Measurements from ENCODE around the gene ADGRG4.

The ADGRG4 gene

DNA sequence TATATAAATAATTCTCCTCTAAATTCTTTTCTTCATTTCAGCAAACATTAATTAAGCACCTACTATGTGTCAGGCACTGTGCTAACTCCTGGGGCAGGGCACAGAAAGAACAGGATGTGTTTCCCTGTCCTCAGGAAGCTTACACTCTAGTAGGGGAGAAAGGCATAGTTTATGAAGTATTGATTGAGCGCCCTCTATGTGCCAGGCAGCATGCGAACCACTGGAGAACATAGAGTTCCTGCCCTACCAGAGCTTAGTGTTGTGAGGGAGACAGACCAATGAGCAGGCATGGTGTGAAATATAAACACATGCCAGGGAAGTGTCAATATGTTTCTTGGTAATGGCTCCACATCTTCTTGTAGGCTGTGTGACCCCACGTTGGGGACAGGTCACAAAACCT is 3.7 kb downstream of the ADGRG4 start:
- no peak for DNase-seq

DNA sequence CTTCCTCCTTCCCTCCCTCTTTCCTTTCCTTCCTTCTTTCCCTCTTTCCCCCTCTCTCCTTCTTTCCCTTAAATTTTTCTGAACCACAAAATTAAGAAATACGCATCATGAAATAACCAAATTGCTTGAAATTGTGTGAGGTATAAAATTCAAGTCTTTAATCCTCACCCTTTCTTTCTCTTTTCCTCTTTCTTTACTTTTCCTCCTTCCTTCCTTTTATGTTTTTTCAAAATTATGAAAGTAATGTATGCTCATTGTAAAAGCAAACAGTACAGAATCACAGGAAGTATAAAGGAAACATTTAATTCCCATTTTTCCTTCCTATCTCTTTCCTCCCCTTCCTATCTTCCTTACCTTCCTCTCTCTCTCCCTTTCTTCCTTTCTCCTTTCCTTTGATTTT is 5.4 kb downstream of the ADGRG4 start:
- DNase-seq: no peak

DNA sequence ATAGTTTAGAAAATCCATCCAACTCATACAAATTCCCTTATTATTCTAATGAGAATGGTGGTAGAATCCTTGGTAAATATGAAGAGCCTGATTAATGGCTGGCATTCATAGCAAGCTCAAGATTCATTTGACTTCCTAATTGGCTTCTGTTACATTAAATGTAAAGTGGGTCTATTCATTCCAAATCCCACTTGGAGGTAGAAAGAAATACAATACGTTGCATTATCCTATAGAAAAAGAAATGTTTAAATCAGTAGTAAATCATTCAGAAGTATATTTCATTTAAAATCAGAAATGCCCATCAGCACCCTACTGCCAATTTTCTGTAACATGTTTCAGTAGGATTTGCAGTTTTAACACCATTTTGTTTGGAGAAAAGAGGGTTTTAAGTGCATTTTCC is 6.7 kb downstream of the ADGRG4 start:
- no peak for DNase-seq

DNA sequence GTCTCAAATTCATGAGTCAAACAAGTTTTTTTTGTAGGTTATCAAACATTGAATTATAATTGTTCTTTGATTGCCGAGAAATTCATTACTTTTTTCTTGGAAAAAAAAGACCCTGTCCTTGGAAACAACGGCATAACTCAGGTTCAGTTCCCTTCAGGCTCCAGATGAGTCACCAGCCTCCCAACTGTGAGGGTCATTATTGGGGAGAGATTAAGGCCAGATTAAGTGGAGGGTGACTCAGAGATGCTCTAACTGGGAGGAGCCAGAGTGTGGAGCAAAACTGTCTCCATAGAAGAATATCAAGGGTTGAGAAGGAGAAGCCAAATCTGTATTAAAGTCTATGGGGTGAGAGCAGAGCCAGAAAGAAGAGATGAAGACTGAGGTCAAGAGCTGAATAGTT is 9.6 kb downstream of the ADGRG4 start:
- no peak for DNase-seq

DNA sequence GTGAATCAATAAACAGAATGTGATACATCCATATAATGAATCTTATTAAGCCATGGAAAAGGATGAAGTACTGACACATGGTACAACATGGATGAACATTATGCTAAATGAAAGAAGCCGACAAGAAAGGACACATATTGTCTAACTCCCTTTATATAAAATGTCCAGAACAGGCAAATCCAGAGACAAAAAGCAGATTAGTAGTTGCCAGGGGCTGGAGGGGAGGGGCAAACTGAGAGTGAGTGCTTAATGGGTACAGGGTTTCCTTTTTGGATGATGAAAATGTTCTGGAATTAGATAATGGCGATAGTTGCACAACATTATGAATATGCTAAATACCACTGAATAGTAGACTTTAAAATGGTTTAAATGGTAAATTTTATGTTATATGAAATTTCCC is 17.4 kb downstream of the ADGRG4 start:
- no peak for DNase-seq

DNA sequence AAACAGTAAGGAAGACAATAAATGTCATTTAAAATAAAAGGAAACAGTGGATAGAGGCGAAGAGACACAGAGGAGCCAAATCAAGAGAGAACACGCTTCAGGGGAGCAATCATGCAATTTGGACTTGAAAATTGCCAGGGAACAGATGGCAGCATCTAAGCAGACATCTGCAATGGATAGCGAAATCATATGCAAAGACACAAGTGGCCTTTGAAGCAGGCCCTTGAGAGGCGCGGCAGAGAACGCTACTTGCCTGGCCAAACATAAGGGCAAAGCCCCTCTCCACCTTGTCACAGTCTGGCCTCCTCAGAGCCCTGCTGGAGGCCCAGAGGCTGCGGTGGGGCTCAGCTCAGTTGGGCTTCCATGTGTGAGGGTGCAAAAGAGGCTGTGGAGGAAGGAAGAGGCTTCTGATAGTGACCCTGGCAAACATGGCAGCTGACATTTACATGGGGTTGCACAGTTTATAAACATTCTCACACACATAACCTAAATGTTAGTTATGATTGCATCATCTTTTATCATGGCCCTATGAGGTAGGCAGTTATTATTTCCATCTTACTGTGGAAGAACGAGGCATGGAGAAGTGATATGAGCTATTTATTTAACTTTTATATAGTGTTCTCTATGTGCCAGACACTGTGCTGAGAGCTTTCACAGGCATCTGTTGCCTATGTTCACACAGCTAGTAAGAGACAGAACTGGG is 18.3 kb downstream of the ADGRG4 start:
- DNase-seq: no peak

DNA sequence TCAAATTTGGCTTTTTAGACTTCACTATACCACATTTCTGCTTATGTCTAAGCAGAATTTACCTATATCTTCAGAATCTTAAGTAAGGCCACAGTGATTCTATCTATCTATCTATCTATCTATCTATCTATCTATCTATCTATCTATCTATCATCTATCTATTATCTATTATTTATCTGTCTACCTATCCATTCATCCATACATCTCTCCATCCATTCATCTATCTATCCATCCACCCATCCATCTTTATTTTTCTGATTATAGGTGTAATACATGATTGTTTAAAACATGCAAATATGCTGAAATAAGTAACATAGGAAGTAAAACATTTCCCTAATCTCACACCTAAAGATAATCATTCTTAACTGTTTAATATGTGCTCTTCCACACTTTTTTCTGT is 18.8 kb downstream of the ADGRG4 start:
- no peak for DNase-seq

DNA sequence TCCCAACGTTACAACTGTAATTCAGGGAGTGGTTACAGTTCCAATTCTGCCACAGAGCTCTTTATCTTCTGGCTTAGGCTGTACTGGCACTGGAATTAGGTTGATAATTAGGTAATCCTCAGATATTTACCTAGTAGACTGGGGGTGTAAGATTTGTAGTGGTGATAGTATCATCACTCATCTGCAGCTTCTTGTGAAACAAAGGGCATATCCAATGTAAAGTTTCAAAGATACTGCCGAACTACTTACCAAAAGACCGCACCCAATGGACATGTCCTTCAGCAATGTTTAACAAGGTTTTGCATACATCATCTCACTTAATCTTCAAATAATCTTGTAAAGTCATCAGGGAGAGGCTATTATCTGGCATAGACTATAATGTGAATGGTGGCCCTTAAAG is 20.8 kb downstream of the ADGRG4 start:
- DNase-seq: no peak

DNA sequence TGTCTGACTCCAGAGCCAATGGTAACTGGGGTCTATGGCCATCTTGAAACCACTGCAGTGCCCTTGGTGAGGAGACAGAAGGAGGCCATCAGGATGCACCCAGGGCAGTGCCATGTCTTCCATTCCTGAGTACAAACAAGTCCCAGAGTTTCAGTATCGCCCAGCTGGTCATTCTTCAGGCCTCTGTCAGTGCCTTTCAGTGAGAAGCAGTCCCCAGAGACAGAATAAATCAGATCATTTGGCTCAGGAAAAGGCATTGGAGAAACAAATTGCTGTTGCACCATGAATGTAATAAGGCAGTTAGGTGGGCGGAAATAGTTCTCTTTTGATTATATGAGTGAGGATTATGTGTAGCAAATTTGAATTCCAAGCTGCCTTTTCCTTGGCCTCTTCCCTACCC is 21.3 kb downstream of the ADGRG4 start:
- no peak for DNase-seq

DNA sequence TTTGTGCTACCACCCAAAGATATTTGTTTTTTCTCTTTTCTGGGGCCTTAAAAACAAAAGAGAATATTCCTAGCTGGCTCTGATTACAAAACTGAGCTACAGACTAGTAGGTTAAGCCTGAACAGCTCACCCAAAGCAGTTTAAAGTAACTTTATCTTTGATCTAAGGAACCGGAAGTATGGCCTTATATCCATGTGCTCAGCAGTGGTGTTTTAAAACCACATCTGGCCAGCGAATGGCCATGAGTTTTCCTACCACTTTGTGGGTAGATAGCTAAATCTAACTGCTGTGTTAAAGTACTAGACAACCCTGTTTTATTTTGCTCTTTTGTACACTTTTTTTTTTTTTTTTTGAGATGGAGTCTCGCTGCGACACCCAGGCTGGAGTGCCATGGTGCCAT is 24.6 kb downstream of the ADGRG4 start:
- DNase-seq: no peak

DNA sequence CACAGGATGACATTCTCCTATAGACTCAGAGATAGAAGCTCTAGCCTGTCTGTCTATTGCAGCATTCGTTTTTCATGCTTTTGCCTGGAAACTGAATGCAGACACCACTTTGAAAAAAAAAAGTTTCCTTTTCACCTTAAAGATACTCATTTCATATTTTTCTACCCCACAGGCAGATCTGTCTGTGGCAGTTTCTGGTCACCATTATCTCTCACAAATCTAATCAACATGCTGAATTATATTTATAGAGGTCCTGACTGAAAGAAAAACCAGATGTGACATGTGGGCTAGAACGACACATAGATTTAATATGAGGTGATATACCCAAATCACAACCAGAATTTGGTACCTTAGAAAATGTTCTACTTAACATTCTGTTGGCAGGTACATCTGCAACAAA is 28.2 kb downstream of the ADGRG4 start:
- DNase-seq: no peak

DNA sequence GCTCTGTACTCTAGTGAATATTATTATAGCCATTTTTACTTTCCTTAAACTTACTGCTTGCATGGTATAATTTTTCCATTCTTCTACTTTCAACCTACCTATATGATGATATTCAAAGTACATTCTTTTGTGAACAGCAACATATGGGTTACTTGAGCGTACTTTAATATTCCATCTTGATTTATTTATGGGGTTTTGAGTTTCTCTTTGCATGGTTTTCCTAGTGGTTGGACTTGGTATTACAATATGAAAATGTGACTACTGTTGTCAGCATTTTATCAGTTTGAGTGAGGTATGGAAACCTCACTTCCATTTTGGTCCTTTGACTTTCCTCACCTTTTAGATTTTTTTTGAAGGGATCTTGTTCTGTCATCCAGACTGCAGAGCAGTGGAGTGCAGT is 35.9 kb downstream of the ADGRG4 start:
- no peak for DNase-seq

DNA sequence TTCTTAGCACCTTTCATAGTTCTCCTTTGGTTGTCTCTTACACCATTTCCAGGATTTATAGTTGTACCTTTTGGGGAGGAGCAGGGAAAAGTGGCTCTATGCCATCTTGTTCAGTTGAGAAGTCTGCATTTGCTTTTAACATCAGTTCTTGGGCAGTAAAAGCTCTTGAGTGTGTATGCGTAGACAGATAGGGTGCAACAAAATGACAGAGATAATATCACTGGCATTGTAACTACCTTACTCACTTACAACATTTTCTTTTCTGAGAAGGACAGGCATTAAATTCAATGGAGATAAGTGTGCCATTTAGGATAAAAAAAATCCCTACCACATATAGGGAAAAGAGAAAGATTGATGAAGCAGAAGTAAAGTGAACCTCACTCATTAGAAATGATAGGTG is 38.9 kb downstream of the ADGRG4 start:
- no peak for DNase-seq

DNA sequence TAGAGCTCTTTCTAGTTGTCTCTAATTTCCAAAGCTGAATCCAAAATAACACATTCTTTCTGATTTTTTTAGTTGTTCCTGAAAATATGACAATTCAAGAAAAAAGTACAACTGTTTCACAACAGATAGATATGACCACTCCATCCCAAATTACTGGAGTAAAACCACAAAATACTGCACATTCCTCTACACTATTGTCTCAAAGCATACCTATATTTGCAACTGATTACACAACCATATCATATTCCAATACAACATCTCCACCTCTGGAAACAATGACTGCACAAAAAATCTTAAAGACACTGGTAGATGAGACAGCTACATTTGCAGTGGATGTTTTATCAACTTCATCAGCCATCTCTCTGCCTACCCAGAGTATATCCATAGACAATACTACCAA is 43.6 kb downstream of the ADGRG4 start:
- no peak for DNase-seq

DNA sequence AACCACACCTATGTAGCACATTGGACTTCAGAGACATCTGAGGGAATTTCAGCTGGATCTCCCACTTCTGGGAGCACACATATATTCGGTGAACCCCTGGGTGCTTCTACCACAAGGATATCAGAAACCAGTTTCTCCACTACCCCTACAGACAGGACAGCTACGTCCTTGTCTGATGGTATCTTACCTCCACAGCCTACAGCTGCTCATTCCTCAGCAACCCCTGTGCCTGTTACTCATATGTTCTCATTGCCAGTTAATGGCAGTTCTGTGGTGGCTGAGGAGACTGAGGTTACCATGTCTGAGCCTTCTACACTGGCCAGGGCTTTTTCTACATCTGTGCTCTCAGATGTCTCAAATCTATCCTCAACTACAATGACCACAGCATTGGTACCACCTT is 45.7 kb downstream of the ADGRG4 start:
- DNase-seq: no peak

DNA sequence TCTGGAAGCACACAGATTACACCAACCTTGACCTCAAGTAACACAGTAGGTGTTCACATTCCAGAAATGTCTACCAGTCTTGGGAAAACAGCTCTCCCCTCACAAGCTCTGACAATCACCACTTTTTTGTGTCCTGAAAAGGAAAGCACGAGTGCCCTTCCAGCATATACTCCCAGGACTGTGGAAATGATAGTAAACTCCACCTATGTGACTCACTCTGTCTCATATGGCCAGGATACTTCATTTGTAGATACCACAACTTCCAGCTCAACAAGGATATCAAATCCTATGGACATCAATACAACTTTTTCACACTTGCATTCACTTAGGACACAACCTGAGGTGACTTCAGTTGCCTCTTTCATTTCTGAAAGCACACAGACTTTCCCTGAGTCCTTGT is 46.9 kb downstream of the ADGRG4 start:
- no peak for DNase-seq

DNA sequence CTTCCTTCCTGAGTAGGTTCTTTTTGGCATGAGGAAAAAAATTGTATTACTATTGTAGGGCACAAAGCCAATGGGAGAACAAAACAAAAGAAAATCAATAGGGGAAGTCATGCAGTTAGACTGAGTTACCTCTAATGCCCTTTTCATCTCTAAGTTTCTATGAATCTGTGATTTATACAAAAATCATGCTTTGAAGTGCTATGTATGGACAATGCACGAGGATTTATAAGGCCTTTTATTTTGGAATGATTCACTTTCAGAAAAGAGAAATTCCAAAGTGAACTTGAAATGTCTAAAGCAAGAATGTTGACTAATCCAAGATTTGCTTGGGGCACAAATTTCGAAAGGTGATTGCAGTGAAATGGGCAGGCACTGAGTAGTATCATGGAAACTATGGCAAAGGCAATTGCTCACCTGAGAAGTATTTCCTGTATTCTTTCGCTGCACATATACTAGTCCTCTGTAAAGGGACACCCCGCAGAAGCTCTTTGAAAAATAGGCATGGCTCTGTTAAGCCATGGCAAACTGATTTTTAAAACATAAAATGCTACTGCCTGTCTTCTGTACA is 52.8 kb downstream of the ADGRG4 start:
- DNase-seq: no peak

DNA sequence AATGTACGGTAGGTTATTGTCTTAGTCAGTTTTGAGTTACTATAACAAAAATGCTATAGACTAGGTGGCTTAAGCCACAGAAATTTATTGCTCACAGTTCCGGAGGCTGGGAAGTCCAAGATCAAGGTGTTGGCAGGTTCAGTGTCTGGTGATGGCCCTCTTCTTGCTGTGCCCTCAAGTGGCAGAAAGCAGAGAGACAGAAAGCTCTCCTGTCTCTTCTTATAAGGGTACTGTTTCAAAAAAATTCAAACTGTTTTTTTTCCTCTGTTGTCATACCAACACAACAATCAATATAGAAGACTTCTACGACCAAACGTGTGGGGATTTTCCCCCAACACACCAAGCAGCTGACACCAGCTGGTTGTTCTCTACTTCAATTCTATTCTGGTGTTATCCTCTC is 53.4 kb downstream of the ADGRG4 start:
- no peak for DNase-seq

DNA sequence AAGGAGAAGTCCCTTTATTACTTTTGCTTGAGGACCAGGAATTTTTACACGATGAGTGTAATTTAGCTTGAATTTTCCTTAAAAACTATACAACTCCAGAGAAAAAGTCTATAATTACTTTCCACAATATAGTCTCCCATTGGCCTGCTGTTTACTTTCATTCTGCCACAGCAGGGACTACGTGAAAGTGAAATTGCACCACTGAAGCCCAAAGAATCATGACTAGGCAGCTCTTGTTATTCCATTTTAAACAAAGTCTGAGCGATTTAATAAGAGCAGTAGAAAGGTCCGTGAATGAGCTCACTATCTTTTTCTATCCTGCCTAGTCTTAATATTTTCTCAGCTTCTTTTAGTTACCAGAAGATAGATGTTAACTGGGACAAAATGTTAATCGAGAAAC is 68.6 kb downstream of the ADGRG4 start:
- no peak for DNase-seq

DNA sequence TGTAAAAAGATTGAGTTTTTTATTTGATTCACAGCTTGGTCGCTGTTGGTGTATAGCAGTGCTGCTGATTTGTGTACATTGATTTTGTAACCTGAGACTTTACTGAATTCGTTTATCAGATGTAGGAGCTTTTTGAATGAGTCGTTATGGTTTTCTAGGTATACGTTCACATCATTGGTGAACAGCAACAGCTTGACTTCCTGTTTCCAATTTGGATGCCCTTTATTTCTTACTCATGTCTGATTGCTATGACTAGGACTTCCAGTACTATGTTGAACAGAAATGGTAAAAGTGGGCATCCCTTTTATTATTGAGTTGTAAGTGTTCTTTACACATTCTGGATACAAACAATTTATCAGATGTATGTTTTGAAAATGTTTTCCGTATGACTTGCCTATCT is 76.0 kb downstream of the ADGRG4 start:
- no peak for DNase-seq

DNA sequence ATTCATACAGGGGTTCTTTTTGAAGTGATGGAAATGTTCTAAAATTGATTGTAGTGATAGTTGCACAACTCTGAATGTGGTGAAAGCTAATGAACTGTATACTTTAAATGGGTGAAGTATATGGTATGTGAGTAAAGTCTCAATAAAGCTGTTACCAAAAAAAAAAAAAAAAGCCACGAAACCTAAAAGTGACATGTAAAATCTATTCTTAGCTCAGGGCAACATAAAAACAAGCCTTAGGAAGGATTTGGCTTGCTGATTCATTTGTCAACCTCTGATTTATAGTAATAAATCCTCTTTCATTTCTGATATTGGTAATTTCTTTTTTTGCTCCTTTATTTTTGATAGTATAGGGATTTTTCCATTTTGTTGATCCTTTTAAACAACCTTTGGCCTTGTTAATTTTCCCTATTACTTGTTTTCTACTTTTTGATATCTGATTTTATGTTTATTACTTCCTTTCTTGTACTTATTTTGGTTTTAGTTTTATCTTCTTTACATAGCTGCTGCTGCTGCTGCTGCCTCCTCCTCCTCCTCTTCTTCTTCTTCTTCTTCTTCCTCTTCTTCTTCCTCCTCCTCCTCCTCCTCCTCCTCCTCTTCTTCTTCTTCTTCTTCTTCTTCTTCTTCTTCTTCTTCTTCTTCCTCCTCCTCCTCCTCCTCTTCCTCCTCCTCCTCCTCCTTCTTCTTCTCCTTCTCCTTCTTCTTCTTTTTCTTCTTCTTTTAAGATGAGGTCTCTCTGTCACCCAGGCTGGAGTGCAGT is 79.4 kb downstream of the ADGRG4 start:
- no peak for DNase-seq

DNA sequence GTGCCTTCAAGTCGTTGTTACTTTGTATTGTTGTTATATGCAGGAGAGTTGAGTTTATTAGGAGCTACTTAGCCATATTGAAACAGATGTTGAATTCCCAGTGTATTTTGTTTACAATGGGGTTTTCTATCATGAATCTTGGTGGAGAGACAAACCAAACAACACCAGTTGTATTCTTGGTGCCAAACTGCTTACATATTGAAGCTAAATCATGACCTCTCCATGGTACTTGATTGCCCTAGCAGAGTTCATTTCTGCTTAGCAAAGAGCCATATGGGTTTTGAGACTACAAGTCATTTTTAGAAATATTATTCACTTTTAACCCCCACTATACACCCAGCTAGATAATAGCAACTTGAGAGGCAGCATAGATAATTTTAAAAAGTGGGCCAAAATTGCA is 85.4 kb downstream of the ADGRG4 start:
- DNase-seq: no peak

DNA sequence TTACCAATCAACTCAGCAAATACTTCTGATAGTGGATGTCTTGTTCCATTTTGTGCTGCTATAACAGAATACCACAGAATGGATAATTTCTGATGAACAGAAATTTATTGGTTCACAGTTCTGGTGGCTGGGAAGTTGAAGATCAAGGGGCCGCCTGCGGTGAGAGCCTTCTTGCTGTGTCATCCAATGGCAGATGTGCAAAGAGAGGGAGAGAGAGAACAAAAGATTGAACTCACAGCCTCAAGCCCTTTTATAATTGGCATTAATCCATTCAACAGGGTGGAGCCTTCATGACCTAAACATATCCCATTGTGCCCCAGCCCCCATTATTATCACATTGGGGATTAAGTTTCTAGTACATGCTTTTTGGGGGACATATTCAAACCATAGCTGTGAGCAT is 86.1 kb downstream of the ADGRG4 start:
- DNase-seq: no peak
